Embryonic facial prominence (tissue), 1 donor: ENCODE measurements around the gene CAMK2G.
"Not testable (repeated sequence)": the region's sequence is repeated elsewhere in the genome, so short reads cannot be mapped to it uniquely, and the experiment has no call there.

Source experiments
- DNase-seq: peaks from one replicate; pipeline ENCODE4 v3.0.0-alpha.2; 2016; ENCODE audit errors: extremely low spot score

Gene CAMK2G

GRCh38 chr10:73812657-73813056 lies 61.7 kb downstream of the CAMK2G start:
- DNase-seq, result no peak

GRCh38 chr10:73810735-73811465 lies 63.5 kb downstream of the CAMK2G start:
- no peak for DNase-seq

- DNase-seq, result no peak
Measured at GRCh38 chr10:73810358-73810734, 64.0 kb downstream of the CAMK2G start.

GRCh38 chr10:73809061-73809818 lies 65.1 kb downstream of the CAMK2G start:
- DNase-seq, result no peak

DNA sequence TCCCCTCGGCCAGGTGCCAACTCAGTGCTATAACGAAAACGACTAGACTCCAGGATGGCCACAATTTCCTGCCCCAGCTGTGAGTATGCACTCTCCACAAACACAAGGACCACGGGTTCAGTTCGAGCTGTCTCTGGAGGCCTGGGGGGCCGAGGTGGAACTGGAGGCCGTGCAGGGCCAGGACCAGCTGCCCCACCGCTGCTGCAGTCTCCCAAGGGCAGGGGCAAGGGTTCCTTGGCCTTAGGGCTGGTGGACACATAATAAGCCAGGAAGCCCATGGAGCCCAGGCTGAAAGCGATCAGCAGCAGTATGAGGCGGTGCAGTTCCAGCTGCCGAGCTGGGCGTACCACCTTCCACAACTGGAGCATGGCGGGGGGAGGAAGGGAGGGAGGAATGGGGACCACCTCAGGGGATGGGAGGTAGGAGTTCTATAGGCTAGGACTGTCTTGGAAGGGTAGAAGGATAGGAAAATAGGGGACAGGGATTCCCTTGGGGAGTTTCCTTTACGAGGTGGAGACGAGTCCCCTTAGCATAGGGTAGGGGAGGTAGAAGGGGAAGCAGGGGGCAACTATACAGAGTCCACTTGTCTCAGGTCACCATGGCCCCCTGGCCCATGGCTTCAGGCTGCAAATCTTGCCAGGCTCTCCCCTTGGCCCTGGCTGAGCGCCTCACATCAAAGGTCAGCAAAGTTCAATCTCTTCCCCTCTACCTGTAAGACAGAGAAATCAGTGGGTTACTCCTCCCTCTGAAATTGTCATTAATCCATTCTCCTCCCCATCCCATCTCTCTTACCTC lies 66.1 kb downstream of the CAMK2G start:
- DNase-seq, result no peak

DNA sequence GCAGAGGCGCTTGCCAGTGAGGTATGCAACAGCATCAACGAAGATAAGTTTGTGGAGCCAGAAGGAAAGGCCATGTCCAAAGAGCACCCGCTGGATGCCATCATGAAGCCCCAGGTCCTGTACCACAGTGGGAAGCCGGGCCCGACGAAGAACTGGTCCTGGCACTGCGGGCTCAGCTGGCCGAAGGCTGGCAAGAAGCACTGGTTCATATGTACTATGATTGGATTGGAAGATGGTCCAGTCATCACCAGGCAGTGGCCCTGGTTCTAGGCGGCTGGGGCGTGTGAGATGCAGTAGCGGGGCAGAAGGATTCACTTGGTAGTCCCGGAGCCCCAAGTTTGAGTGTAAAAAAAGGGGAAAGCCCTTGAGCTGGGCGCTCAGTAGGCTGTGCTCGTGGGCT lies 66.9 kb downstream of the CAMK2G start:
- DNase-seq, result no peak

- DNase-seq, result no peak
Measured at GRCh38 chr10:73806176-73806950, 68.0 kb downstream of the CAMK2G start.

- no peak for DNase-seq
Measured at GRCh38 chr10:73803680-73804286, 70.6 kb downstream of the CAMK2G start.

DNA sequence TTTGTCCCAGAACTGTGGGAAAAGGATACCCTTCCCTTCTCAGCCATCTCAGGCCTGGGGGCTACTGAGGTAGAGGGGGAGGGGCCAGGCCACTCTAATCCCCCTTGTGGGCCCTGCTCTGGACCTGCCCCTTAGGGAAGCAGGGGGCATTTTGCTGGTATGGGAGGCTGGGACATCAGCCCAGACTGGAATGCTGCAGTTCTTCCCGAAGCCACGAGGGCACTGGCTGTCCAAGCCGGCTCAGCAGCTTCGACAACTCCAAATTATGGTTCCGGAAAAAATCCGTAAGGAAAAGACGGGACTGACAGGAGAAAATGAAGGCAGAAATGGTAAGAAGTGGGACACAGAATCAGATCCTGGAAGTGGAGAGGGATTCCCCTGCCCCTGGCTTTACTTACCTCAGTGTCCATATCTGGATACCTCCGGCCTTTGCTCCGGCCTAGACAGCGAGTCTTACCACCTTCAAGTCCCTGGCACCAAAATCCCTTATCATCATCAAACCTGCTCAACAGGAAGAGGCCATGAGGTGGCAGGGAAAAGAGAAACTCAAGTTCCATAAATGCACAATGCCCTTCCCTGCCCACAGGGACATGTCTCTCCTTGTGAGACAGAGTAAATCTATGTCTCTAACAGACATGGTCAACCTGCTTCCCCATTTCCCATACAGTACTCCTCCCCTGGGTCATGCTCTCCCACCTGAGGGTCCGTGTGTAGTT lies 71.9 kb downstream of the CAMK2G start:
- no peak for DNase-seq

- no peak for DNase-seq
Measured at GRCh38 chr10:73801253-73801590, 73.1 kb downstream of the CAMK2G start.

DNA sequence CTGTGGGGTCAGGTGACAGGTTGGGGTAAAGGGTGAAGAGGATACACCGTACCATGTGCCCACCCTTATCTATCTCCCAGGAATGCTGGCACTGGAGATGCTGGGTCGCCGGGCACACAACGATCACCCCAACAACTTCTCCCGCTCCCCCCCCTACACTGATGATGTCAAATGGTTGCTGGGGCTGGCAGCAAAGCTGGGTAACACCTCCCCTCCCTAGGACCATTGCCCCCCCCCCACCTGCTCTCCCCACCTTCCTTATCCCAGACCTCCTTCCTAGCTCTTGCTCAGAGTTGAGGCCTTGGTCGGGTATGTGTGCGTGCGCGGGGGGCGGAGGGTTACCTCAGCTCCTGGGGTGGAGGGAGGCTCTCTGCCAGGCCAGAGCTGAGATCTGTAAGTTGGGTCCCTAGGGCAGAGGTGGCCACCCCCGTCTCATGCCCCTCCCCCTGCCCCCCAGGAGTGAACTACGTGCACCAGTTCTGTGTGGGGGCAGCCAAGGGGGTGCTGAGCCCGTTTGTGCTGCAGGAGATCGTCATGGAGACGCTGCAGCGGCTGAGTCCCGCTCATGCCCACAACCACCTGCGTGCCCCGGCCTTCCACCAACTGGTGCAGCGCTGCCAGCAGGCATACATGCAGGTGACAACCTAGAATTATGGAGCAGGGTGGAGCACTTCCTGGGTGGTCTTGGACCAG lies 73.6 kb downstream of the CAMK2G start:
- DNase-seq, result no peak

- no peak for DNase-seq
Measured at GRCh38 chr10:73799899-73800559, 74.3 kb downstream of the CAMK2G start.

DNA sequence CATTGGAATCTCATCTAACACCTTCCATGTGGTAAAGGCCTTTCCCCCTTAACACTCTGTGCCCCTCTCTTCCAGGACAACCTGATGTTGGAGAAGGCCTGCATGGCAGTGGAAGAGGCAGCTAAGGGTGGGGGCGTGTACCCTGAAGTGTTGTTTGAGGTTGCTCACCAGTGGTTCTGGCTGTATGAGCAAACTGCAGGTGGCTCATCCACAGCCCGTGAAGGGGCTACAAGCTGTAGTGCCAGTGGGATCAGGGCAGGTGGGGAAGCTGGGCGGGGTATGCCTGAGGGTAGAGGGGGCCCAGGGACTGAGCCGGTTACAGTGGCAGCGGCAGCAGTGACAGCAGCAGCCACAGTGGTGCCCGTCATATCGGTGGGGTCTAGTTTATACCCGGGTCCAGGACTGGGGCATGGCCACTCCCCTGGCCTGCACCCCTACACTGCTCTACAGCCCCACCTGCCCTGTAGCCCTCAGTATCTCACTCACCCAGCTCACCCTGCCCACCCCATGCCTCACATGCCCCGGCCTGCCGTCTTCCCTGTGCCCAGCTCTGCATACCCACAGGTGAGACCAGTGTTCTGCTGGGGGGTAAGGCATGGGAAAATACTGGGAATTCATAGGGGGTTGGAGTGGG lies 75.3 kb downstream of the CAMK2G start:
- DNase-seq, result no peak

- no peak for DNase-seq
Measured at GRCh38 chr10:73798087-73798486, 76.3 kb downstream of the CAMK2G start.

DNA sequence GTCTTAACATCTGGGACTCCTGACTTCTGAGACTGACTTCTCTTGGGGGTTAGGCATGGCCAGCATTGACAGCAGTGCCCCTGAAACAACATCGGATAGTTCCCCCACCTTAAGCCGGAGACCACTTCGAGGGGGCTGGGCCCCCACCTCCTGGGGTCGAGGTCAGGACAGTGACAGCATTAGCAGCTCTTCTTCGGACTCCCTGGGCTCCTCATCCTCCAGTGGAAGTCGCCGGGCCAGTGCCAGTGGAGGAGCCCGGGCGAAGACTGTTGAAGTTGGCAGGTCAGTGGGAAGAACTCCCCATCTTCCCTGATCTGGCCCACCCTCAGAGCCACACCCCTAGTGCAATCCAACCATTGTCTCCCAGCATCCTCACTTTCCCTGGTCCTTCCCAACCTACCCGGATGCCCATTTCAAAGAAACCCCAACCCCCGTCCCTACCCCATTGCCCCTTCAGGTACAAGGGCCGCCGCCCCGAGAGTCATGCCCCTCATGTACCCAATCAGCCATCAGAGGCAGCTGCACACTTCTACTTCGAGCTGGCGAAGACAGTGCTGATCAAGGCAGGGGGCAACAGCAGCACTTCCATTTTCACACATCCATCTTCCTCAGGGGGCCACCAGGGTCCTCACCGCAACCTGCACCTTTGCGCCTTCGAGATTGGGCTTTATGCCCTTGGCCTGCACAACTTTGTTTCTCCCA lies 76.9 kb downstream of the CAMK2G start:
- no peak for DNase-seq

GRCh38 chr10:73796766-73797165 lies 77.6 kb downstream of the CAMK2G start:
- no peak for DNase-seq

GRCh38 chr10:73796035-73796434 lies 78.3 kb downstream of the CAMK2G start:
- not testable (repeated sequence) for DNase-seq

GRCh38 chr10:73795491-73795890 lies 78.9 kb downstream of the CAMK2G start:
- DNase-seq, result not testable (repeated sequence)

DNA sequence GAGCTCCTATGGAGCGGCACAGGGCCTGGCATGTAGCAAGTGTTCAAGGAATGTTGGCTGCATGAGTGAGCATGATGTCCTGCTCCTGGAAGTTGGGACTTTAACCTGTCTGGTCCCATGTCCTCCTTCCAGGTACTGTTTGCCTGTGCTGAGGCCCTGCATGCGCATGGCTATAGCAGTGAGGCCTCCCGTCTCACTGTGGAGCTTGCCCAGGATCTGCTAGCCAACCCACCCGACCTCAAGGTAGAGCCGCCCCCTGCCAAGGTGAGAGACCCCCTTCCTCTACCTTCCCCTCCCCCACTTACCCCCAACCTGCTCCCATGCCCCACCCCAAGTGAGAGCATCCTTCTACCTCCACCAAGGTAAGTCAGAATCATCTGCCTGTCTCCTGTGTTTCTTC lies 80.9 kb downstream of the CAMK2G start:
- no peak for DNase-seq
